ENCODE data around the gene ARHGAP33. TPM values are rescaled to one million over a fixed set of nuclear protein-coding genes. Genes with fewer than 3 reads are reported as not detected.

ARHGAP33 gene
- total RNA-seq, 8 experiments from 2014 or later: 0.51 to 33.1 (median 16.1) TPM

DNA sequence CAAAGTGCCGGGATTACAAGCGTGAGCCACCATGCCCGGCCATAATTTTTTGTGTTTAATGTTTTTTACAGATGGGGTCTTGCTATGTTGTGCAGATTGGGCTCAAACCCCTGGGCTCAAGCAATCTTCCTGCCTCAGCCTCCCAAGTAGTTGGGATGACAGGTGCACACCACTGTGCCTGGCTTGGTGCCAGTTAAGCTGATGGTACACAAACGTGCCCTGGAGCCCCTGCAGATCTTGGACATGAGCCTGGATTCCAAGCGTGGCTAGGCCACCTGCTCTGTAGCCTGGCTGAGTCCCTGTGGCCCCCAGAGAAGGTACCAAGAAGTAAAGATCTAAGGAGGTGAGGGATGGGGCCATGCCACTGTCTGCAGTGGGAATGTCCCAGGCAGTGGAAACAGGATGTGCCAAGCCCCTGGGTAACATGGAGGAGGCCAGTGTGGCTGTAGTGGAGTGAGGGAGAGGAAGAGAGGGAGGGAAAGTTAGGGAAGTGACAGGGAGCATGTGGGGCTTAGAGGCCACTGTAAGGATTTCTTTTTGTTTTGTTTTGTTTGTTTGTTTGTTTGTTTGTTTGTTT is 30.2 kb downstream of the ARHGAP33 start:
- ATAC-seq (replicated peaks in 6 of 8): no peak
- in situ Hi-C loops (cut with MboI; ENCODE audit: low pct_unique_long_range_greater_than_20kb in 2 of 9, low sequenced_read_pairs in 9 of 9, unreplicated experiment in 9 of 9): no loop called here
- H3K27ac ChIP-seq: no peak overlapping the region
- no peak overlapping the region for H3K4me3 ChIP-seq
- H3K4me1 ChIP-seq (replicated peaks in 1 of 2): no peaks in the 10 kb centered on the region
- 35 to 82% (median 58%) methylated on average over 1 to 5 of the region's 5 CpGs; no CpG with 5 or more reads in 2 of the 10 experiments for WGBS, 10 experiments

DNA sequence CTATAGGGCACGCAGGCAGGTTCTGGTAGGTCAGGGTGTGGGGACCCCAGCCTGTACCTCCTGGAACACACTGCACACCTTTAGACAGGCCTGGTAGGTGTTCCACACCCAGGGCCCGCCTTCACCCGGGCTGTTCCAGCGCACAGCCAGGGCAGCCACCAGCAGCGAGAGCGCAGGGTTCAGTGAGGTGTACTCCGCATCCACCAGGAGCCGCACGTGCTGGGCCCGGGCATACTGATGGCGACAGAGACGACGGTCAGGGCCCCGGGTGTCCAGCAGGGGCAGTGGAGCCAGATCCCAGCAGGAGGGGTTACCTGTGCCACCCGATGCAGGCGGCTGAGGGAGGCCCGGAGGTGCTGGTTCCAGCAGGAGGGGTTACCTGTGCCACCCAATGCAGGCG is 31.2 kb downstream of the ARHGAP33 start:
- no peak for ATAC-seq (replicated peaks in 6 of 8)
- 80 to 82% (median 80%) methylated on average over 1 to 2 of the region's 18 CpGs; no CpG with 5 or more reads in 7 of the 10 experiments for WGBS, 10 experiments
- no peak overlapping the region for H3K4me3 ChIP-seq
- in situ Hi-C loops (cut with MboI; ENCODE audit: low pct_unique_long_range_greater_than_20kb in 2 of 9, low sequenced_read_pairs in 9 of 9, unreplicated experiment in 9 of 9): no loop called here
- no peaks in the 10 kb centered on the region for H3K4me1 ChIP-seq (replicated peaks in 1 of 2)
- H3K27ac ChIP-seq: no peak overlapping the region

DNA sequence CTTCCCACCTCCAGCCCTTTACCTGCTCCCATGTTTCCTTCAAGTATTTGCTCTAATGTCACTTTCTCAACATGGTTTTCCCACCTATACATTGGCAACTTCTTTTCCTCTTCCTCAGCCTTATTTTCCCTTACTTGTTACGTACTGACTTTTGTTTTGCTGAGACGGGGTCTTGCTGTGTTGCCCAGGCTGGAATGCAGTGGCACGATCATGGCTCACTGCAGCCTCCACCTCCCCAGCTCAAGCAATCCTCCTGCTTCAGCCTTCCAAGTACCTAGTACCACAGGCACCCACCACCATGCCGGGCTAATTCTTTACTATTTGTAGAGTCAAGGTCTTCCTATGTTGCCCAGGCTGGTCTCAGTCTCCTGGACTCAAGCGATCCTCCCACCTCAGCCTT is 32.3 kb downstream of the ARHGAP33 start:
- in situ Hi-C loops (cut with MboI; ENCODE audit: low pct_unique_long_range_greater_than_20kb in 2 of 9, low sequenced_read_pairs in 9 of 9, unreplicated experiment in 9 of 9): no loop called here
- Histone ChIP-seq H3K4me3 (no peak overlapping the region), H3K27ac (no peak overlapping the region), H3K4me1 (replicated peaks in 1 of 2) (no peaks in the 10 kb centered on the region)
- ATAC-seq (replicated peaks in 6 of 8): no peak
- 20 to 95% (median 66%) methylated on average over 1 to 5 of the region's 5 CpGs; no CpG with 5 or more reads in 2 of the 10 experiments for WGBS, 10 experiments

DNA sequence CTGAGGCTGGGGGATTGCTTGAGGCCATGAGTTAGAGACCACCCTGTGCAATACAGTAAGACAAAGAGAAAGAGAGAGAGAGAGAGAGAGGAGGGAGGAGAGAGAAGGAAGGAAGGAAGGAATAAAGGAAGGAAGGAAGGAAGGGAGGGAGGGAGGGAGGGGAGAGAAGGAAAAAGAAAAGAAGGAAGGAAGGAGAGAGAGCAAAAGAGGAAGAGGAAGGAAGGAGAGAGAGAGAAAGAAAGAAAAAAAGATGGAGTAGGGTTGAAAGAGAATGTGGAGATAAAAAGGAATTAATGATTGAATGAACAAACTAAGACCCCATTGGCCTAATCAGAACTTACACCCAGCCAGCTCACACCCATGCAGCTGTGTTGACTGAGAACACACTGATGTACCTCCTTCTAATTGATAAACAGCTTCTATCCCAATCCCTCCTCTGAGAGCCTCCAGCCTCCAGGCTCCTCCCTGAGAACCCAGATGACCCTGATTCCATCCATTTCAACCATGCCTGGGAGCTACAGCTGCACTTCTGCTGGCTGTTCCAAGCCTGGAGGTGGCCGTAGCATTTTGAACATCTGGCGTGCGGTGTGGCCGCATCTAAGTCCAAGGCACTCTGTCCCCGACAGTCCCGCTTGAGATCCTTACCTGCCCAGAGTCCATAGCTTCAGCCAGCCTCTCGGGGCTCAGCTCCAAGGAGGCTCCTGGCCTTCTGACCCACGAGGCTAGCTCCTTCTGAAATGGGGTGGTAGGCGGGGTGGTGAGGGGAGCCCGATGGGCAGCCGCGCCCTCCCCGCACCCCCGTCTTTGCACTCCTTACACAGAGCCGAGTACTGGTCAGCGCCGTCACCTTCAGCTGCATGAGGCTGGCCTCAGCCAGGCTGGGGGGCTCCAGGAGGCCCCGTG is 36.2 kb downstream of the ARHGAP33 start:
- Histone ChIP-seq H3K4me3 (no peak overlapping the region), H3K4me1 (replicated peaks in 1 of 2) (no peaks in the 10 kb centered on the region), H3K27ac (no peak overlapping the region)
- 40 to 84% (median 47%) methylated on average over 1 to 9 of the region's 18 CpGs; no CpG with 5 or more reads in 7 of the 10 experiments for WGBS, 10 experiments
- in situ Hi-C loops (cut with MboI; ENCODE audit: low pct_unique_long_range_greater_than_20kb in 2 of 9, low sequenced_read_pairs in 9 of 9, unreplicated experiment in 9 of 9): no loop called here
- peak in 3 of 8 experiments; percentile 9 to 24 (median 23) for ATAC-seq (replicated peaks in 6 of 8)

DNA sequence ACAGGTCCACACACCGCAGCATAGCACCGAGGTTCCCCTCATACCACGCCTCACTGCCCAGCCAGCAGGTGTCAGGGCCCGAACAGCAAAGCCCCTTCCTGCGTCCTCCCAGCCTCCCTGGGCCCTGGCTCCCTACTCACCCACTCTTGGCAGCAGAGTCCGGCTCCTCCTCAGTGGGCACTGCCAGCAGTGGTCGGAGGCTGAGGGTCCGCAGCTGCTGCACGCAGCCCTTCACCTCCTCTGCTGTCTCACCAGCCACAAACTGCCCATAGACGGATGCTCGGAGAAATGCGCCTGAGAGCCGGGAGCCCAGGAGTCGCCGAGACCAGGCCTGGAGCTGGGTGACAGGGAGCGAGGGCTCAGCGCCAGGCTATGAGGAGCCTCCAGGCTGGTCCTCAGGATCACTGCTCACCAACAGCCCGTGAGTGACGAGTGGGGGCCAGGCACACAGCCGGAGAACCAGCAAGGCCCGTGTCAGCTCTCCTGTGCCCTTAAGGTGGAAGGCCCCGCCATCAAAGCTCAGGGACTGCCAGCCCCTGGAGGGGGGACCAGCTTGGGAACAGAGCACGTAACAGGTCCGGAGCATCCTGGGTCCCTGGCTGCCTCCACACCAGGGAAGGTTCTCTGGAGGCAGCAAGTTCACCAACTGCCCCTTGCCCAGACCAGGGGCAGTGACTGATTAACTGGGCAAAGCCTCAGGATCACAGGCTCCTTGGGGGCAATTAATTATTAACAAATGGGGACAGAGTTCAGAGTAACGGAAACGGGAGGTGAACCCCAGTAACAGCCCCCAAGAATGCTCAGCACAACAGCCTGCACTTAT is 37.1 kb downstream of the ARHGAP33 start, which contains the start of gene PRODH2:
PRODH2 (minus strand) TSS at position 626 of the 823 bp plus-strand sequence; CDS start at position 586, 40 bp downstream.
- H3K4me3 ChIP-seq: no peak within 1 kb of the TSS
- ATAC-seq (replicated peaks in 6 of 8): no peak
- in situ Hi-C loops (cut with MboI; ENCODE audit: low pct_unique_long_range_greater_than_20kb in 2 of 9, low sequenced_read_pairs in 9 of 9, unreplicated experiment in 9 of 9): no loop called here
- no peaks in the 10 kb centered on the region for H3K4me1 ChIP-seq (replicated peaks in 1 of 2)
- 56 to 73% (median 61%) methylated on average over 3 to 7 of the region's 26 CpGs; no CpG with 5 or more reads in 7 of the 10 experiments for WGBS, 10 experiments
- no peak within 1 kb of the TSS for H3K27ac ChIP-seq

DNA sequence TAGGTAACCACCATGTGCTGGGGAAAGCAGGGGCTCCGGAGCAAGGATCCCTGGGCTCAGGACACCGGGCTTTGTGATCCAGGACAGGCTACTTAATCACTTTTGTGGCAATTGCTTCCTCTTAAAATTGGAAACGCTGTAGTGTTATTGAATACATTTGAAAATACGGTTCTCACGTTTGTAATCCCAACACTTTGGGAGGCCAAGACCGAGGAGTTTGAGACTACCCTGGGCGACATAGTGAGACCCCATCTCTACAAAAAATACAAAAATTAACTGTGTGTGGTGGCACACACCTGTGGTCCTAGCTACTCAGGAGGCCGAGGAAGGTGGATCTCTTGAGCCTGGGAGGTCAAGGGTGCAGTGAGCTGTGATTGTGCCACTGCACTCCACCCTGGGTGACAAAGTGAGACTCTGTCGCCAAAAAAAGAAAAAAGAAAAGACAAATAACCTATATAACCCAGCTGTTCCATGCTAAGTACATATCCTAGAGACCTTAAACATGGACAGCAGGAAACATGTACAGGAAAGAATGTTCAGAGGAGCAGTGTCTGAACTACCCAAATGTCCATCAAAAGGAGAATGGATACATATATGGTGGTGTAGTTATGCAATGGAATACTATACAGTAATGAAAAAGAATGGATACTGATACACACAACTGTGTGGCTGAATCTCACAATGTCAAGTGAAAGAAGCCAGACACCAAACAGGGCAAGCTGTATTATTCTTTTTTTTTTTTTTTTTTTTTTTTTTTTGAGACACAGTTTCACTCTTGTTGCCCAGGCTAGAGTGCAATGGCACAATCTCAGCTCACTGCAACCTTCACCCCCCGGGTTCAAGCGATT is 37.9 kb downstream of the ARHGAP33 start:
- no peak for ATAC-seq (replicated peaks in 6 of 8)
- in situ Hi-C loops (cut with MboI; ENCODE audit: low pct_unique_long_range_greater_than_20kb in 2 of 9, low sequenced_read_pairs in 9 of 9, unreplicated experiment in 9 of 9): no loop called here
- Histone ChIP-seq H3K4me3 (no peak overlapping the region), H3K27ac (no peak overlapping the region), H3K4me1 (replicated peaks in 1 of 2) (no peaks in the 10 kb centered on the region)
- WGBS, 10 experiments: 46 to 93% (median 68%) methylated on average over 1 to 10 of the region's 11 CpGs; no CpG with 5 or more reads in 3 of the 10 experiments

DNA sequence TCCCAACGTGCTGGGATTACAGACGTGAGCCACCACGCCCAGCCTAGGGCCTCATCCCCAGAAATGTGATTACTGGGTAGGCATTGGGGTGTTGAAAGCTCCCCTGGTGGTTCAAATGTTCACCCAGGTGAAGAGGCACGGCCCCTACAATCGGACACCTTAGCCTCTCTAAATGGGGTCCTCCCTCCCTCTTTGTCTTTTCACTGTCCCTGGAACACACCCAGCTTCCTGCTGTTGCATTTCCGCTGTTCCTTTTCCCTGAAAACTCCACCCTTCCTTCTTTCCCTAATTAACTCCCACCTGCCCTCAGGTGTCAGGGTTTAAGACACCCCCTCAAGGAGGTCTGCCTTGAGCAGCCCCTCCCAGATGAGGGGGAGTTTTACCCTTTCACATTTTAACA is 40.9 kb downstream of the ARHGAP33 start:
- in situ Hi-C loops (cut with MboI; ENCODE audit: low pct_unique_long_range_greater_than_20kb in 2 of 9, low sequenced_read_pairs in 9 of 9, unreplicated experiment in 9 of 9): no loop called here
- WGBS, 10 experiments: 0 to 63% (median 40%) methylated on average over 1 to 6 of the region's 6 CpGs; no CpG with 5 or more reads in 3 of the 10 experiments
- peaks cover 0 to 7% of the 10 kb centered on the region in 2 donors for H3K4me1 ChIP-seq (replicated peaks in 1 of 2)
- no peak overlapping the region for H3K27ac ChIP-seq
- ATAC-seq (replicated peaks in 6 of 8): no peak
- no peak overlapping the region for H3K4me3 ChIP-seq

DNA sequence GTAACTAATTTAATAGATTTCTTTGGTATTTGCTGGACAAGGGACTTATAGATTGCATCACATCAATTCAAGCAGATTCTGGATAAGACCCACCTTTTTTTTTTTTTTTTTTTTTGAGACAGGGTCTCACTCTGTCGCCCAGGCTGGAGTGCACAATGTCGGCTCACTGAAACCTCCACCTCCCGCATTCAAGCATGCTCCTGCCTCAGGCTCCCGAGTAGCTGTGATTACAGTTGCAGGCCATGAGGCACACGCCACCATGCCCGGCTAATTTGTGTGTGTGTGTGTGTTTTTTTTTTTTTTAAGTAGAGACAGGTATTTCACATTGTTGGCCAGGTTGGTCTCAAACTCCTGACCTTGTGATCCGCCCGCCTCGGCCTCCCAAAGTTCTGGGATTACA is 41.5 kb downstream of the ARHGAP33 start:
- WGBS, 10 experiments: 50 to 100% (median 80%) methylated on average over 1 to 6 of the region's 9 CpGs; no CpG with 5 or more reads in 1 of the 10 experiments
- no peak for ATAC-seq (replicated peaks in 6 of 8)
- Histone ChIP-seq H3K27ac (no peak overlapping the region), H3K4me1 (replicated peaks in 1 of 2) (peaks cover 0 to 7% of the 10 kb centered on the region in 2 donors), H3K4me3 (no peak overlapping the region)
- in situ Hi-C loops (cut with MboI; ENCODE audit: low pct_unique_long_range_greater_than_20kb in 2 of 9, low sequenced_read_pairs in 9 of 9, unreplicated experiment in 9 of 9): no loop called here

DNA sequence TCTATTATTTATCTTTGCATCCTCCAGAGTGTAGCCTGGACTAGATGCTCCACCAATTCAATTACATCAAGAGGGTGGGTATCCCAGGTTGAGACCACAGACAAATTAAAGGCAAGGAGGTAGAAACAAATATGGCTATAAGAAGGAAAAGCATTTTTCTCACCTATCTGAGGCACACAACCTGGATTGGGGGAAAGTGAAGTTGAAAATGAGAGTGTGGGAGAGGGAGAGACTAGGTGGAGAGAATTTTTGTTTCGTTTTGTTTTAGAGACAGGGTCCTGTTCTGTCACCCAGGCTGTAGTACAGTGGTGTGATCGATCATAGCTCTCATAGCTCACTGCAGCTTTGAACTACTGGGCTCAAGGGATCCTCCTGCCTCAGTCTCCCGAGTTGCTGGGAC is 43.1 kb downstream of the ARHGAP33 start:
- ATAC-seq (replicated peaks in 6 of 8): no peak
- 0 to 67% (median 31%) methylated on average over 1 to 3 of the region's 3 CpGs; no CpG with 5 or more reads in 4 of the 10 experiments for WGBS, 10 experiments
- in situ Hi-C loops (cut with MboI; ENCODE audit: low pct_unique_long_range_greater_than_20kb in 2 of 9, low sequenced_read_pairs in 9 of 9, unreplicated experiment in 9 of 9): no loop called here

DNA sequence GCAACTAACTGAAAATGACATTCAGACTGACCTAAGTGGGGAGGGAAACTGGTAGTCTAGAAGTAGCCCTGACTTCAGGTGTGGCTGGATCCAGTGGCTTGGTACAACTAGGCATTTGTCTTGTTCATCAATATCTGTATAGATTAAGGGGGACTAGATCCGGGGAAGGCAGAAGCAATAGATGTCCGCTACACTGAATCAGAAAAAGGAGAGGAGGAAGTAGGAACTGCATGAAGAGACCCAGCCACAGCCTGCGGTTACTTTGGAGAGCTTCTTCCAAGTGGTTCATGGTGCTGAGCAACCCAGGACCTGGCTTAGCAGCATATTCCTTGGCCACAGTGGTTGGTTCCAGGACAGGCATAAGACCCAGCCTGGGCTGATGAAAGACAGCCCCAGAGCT is 47.2 kb downstream of the ARHGAP33 start:
- in situ Hi-C loops (cut with MboI; ENCODE audit: low pct_unique_long_range_greater_than_20kb in 2 of 9, low sequenced_read_pairs in 9 of 9, unreplicated experiment in 9 of 9): no loop called here
- WGBS, 10 experiments: 40 to 100% (median 73%) methylated on average over 1 to 3 of the region's 3 CpGs; no CpG with 5 or more reads in 3 of the 10 experiments
- peaks cover 0 to 7% of the 10 kb centered on the region in 2 donors for H3K4me1 ChIP-seq (replicated peaks in 1 of 2)
- no peak for ATAC-seq (replicated peaks in 6 of 8)
- no peak overlapping the region for H3K4me3 ChIP-seq
- no peak overlapping the region for H3K27ac ChIP-seq

More for the DNA sequence above, 43.1 kb downstream of the ARHGAP33 start:
- no peak overlapping the region for H3K27ac ChIP-seq
- peaks cover 0 to 7% of the 10 kb centered on the region in 2 donors for H3K4me1 ChIP-seq (replicated peaks in 1 of 2)
- H3K4me3 ChIP-seq: no peak overlapping the region

DNA sequence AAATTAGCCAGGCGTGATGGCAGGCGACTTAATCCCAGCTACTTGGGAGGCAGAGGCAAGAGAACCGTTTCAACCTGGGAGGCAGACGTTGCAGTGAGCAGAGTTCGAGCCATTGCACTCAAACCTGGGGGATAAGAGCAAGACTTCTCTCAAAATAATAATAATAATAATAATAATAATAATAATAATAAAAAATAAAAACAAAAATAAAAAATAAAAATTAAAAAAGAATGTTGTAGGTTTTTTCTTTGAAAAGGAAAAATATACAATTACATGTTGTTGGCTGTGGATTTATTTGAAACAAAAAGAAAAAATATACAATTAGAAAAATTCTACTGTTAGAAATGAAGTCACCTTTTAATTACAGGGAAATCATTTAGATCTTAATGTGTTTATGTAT is 48.8 kb downstream of the ARHGAP33 start:
- in situ Hi-C loops (cut with MboI; ENCODE audit: low pct_unique_long_range_greater_than_20kb in 2 of 9, low sequenced_read_pairs in 9 of 9, unreplicated experiment in 9 of 9): no loop called here
- peaks cover 0 to 7% of the 10 kb centered on the region in 2 donors for H3K4me1 ChIP-seq (replicated peaks in 1 of 2)
- ATAC-seq (replicated peaks in 6 of 8): no peak
- WGBS, 10 experiments: 35 to 88% (median 69%) methylated on average over 2 to 5 of the region's 5 CpGs; no CpG with 5 or more reads in 2 of the 10 experiments
- H3K4me3 ChIP-seq: no peak overlapping the region
- H3K27ac ChIP-seq: no peak overlapping the region

Measured in motor neuron (in vitro differentiated cells).